ENCODE measurements around the gene PPM1H. TPM values are rescaled to one million over a fixed set of nuclear protein-coding genes. Genes with fewer than 3 reads are reported as not detected.
A peak's percentile ranks its signal among the peaks of the same experiment; 100 is the strongest.

The PPM1H gene
- total RNA-seq, 1 experiment from 2014 or later: 37.1 TPM

- Mint-ChIP-seq H3K4me3 (no peak overlapping the region), H3K27ac (no peak overlapping the region), H3K27me3 (ENCODE audit: low read depth) (peaks cover 54% of the 10 kb centered on the region), H3K9me3 (no peaks in the 10 kb centered on the region), H3K4me1 (peaks cover 78% of the 10 kb centered on the region), H3K36me3 (peaks cover 37% of the 10 kb centered on the region)
- ATAC-seq (no peak), DNase-seq (ENCODE audit: low spot score) (no peak)
- TF ChIP-seq ZNF671 (CRISPR knock-in tag; IDR thresholded peaks at IDR 0.05): no peak
- CTCF ChIA-PET: no interaction called here
- POLR2A ChIA-PET: interaction anchor here (0.6 to 1.5 kb wide), 2 partner anchors 46 to 56 kb away, joined by 3 read pairs; no protein-coding TSS in a partner anchor
Measured at GRCh38 chr12:62649412-62650138, 285.4 kb downstream of the PPM1H start.

GRCh38 chr12:62647586-62647985, 287.4 kb downstream of the PPM1H start:
- no peak for DNase-seq (ENCODE audit: low spot score)
- H3K4me1 Mint-ChIP-seq: peaks cover 69% of the 10 kb centered on the region
- H3K27ac Mint-ChIP-seq: no peak overlapping the region
- no peak overlapping the region for H3K4me3 Mint-ChIP-seq
- peak; percentile 72 for ATAC-seq
- CTCF ChIA-PET: no interaction called here
- TF ChIP-seq NFE2L1 (CRISPR knock-in tag; IDR thresholded peaks at IDR 0.05) (no peak), GABPB1 (CRISPR knock-in tag; IDR thresholded peaks at IDR 0.05) (no peak), ERG (CRISPR knock-in tag; IDR thresholded peaks at IDR 0.05) (no peak), RORB (CRISPR knock-in tag; IDR thresholded peaks at IDR 0.05) (no peak), OVOL2 (CRISPR knock-in tag; IDR thresholded peaks at IDR 0.05; ENCODE audit: borderline replicate concordance) (no peak), TCF7 (CRISPR knock-in tag; IDR thresholded peaks at IDR 0.05; ENCODE audit: low read depth) (no peak)
- H3K27me3 Mint-ChIP-seq (ENCODE audit: low read depth): peaks cover 37% of the 10 kb centered on the region
- POLR2A ChIA-PET: interaction anchor here (1.5 kb wide), 1 partner anchor 58 kb away, joined by 3 read pairs; no protein-coding TSS in a partner anchor
- H3K9me3 Mint-ChIP-seq: no peaks in the 10 kb centered on the region
- peaks cover 37% of the 10 kb centered on the region for H3K36me3 Mint-ChIP-seq

DNA sequence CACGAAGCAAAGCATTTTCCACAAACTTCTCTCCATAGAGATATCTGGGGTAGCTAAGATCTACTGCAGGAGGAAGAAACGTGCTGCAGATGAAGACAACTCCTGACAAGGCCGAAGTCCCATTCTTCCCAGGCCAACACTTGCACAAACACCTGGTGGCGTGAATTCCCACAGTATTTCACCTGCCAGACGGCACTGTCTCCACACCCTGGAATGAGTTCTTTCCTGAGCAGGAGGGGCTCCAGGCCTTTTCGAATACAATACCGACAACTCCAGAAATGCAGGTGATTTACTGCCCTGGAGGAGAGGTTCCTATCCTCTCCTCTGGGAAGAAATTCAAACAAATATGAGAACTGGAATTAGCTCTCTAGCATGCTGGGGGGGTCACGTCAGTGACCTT, 288.4 kb downstream of the PPM1H start:
- H3K4me3 Mint-ChIP-seq: no peak overlapping the region
- H3K27me3 Mint-ChIP-seq (ENCODE audit: low read depth): peaks cover 26% of the 10 kb centered on the region
- ATAC-seq (no peak), DNase-seq (ENCODE audit: low spot score) (no peak)
- no peak overlapping the region for H3K27ac Mint-ChIP-seq
- no peak for TF ChIP-seq ZNF671 (CRISPR knock-in tag; IDR thresholded peaks at IDR 0.05)
- no peak for TF ChIP-seq ERG (CRISPR knock-in tag; IDR thresholded peaks at IDR 0.05)
- TF ChIP-seq, protein P1, sequence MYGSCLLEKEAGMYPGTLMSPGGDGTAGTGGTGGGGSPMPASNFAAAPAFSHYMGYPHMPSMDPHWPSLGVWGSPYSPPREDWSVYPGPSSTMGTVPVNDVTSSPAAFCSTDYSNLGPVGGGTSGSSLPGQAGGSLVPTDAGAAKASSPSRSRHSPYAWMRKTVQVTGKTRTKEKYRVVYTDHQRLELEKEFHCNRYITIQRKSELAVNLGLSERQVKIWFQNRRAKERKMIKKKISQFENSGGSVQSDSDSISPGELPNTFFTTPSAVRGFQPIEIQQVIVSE (CRISPR knock-in tag; IDR thresholded peaks at IDR 0.05; ENCODE audit: borderline replicate concordance): no peak
- TF ChIP-seq MYBL2 (CRISPR knock-in tag; IDR thresholded peaks at IDR 0.05): no peak
- TF ChIP-seq, protein P2, sequence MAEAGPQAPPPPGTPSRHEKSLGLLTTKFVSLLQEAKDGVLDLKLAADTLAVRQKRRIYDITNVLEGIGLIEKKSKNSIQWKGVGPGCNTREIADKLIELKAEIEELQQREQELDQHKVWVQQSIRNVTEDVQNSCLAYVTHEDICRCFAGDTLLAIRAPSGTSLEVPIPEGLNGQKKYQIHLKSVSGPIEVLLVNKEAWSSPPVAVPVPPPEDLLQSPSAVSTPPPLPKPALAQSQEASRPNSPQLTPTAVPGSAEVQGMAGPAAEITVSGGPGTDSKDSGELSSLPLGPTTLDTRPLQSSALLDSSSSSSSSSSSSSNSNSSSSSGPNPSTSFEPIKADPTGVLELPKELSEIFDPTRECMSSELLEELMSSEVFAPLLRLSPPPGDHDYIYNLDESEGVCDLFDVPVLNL (CRISPR knock-in tag; IDR thresholded peaks at IDR 0.05; ENCODE audit: borderline replicate concordance, low read depth): no peak
- no peak for TF ChIP-seq NR1H2 (CRISPR knock-in tag; IDR thresholded peaks at IDR 0.05)
- TF ChIP-seq, protein P3, sequence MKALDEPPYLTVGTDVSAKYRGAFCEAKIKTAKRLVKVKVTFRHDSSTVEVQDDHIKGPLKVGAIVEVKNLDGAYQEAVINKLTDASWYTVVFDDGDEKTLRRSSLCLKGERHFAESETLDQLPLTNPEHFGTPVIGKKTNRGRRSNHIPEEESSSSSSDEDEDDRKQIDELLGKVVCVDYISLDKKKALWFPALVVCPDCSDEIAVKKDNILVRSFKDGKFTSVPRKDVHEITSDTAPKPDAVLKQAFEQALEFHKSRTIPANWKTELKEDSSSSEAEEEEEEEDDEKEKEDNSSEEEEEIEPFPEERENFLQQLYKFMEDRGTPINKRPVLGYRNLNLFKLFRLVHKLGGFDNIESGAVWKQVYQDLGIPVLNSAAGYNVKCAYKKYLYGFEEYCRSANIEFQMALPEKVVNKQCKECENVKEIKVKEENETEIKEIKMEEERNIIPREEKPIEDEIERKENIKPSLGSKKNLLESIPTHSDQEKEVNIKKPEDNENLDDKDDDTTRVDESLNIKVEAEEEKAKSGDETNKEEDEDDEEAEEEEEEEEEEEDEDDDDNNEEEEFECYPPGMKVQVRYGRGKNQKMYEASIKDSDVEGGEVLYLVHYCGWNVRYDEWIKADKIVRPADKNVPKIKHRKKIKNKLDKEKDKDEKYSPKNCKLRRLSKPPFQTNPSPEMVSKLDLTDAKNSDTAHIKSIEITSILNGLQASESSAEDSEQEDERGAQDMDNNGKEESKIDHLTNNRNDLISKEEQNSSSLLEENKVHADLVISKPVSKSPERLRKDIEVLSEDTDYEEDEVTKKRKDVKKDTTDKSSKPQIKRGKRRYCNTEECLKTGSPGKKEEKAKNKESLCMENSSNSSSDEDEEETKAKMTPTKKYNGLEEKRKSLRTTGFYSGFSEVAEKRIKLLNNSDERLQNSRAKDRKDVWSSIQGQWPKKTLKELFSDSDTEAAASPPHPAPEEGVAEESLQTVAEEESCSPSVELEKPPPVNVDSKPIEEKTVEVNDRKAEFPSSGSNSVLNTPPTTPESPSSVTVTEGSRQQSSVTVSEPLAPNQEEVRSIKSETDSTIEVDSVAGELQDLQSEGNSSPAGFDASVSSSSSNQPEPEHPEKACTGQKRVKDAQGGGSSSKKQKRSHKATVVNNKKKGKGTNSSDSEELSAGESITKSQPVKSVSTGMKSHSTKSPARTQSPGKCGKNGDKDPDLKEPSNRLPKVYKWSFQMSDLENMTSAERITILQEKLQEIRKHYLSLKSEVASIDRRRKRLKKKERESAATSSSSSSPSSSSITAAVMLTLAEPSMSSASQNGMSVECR (CRISPR knock-in tag; IDR thresholded peaks at IDR 0.05; ENCODE audit: borderline replicate concordance): no peak
- peaks cover 34% of the 10 kb centered on the region for H3K36me3 Mint-ChIP-seq
- no peaks in the 10 kb centered on the region for H3K9me3 Mint-ChIP-seq
- ChIA-PET POLR2A (no interaction called here), CTCF (interaction anchor here (1.0 kb wide), 1 partner anchor 13 kb away, joined by 3 read pairs; no protein-coding TSS in a partner anchor)
- H3K4me1 Mint-ChIP-seq: peaks cover 61% of the 10 kb centered on the region

Data from WTC11 (cell line).